K562 (cell line): ENCODE data around the gene ATRIP.

Experiments
- FOSL1 ChIP-seq: fragments of 200-800 bp; sonication (Bioruptor generic); conservative IDR thresholded peaks from 2 replicates; pipeline ENCODE4 v1.6.1; 2016; ENCODE audit warnings: missing genetic modification characterization, missing compliant biosample characterization
- FOXK2 ChIP-seq, 2 experiments: fragments of 450-650 bp; IDR thresholded peaks in 1 of 2; conservative IDR thresholded peaks in 1 of 2; 2 replicates each; pipeline ENCODE4 v1.6.1; 2016; ENCODE audit warnings: low read depth in 2 of 2, mild to moderate bottlenecking in 1 of 2
- MTF1 ChIP-seq: fragments of 250-450 bp; sonication (Bioruptor Pico); IDR thresholded peaks from 2 replicates; pipeline ENCODE4 v1.9.0; 2021; ENCODE audit warnings: moderate library complexity, mild to moderate bottlenecking, inconsistent platforms, borderline replicate concordance
- MXD1 ChIP-seq: fragments of 250-450 bp; sonication (Bioruptor Pico); IDR thresholded peaks from 2 replicates; pipeline ENCODE4 v1.8.0; 2021; ENCODE audit warnings: borderline replicate concordance, mild to moderate bottlenecking, moderate library complexity; ENCODE audit not compliant: poor library complexity, severe bottlenecking
- NRF1 ChIP-seq, 2 experiments: fragments of 450-650 bp; IDR thresholded peaks in 1 of 2; conservative IDR thresholded peaks in 1 of 2; 2 replicates each; pipeline ENCODE4 v1.6.1; 2014; ENCODE audit warnings: mild to moderate bottlenecking in 2 of 2
- PKNOX1 ChIP-seq: fragments of 450-650 bp; IDR thresholded peaks from 2 replicates; pipeline ENCODE4 v1.6.1; 2016
- POLR2AphosphoS5 ChIP-seq: IDR thresholded peaks from 2 replicates; pipeline ENCODE4 v1.6.1; 2011; ENCODE audit warnings: mild to moderate bottlenecking, low read depth, low read length, moderate library complexity; ENCODE audit not compliant: control insufficient read depth, insufficient read depth
- RB1 ChIP-seq: fragments of 450-650 bp; IDR thresholded peaks from 2 replicates; pipeline ENCODE4 v1.6.1; 2017; ENCODE audit warnings: low read depth, mild to moderate bottlenecking
- SAP30 ChIP-seq: fragments of 200-600 bp; sonication (generic); IDR thresholded peaks from 2 replicates; pipeline ENCODE4 v1.6.1; 2012; ENCODE audit warnings: borderline replicate concordance, low read depth, mild to moderate bottlenecking, moderate library complexity, low read length, control low read depth, inconsistent platforms; ENCODE audit not compliant: insufficient read depth, poor library complexity, severe bottlenecking
- USF2 ChIP-seq: sonication (generic); formaldehyde crosslinking; IDR thresholded peaks from 2 replicates; pipeline ENCODE4 v1.5.0; 2020; ENCODE audit warnings: missing genetic modification reagents
- ZNF740 ChIP-seq, 3 experiments: fragments of 200-800 bp in 1 of 3; sonication (Bioruptor generic) in 1 of 3; sonication (generic) in 1 of 3; formaldehyde crosslinking in 1 of 3; IDR thresholded peaks; 2 replicates each; pipeline versions ENCODE4 v1.6.1 to v1.8.0; 2016 to 2022; ENCODE audit warnings: mild to moderate bottlenecking in 2 of 3, missing compliant biosample characterization in 2 of 3, missing genetic modification characterization in 2 of 3, missing genetic modification reagents in 1 of 3

GRCh38 chr3:48465531-48466378 is 19.2 kb downstream of the ATRIP start:
- TF ChIP-seq PKNOX1: no peak
- no peak for TF ChIP-seq MTF1
- TF ChIP-seq RB1: no peak
- TF ChIP-seq FOSL1 (tag): peak; percentile 36; the same call in 1 of the 2 replicates
- TF ChIP-seq POLR2AphosphoS5: no peak
- TF ChIP-seq FOXK2 (conservative IDR thresholded peaks at IDR 0.05 in 1 of 2, IDR thresholded peaks at IDR 0.05 in 1 of 2; ENCODE audit: low read depth in 2 of 2): peak; percentile 45 to 86; a peak in 3 of 4 replicates
- peak; percentile 22 to 57; a peak in 3 of 4 replicates for TF ChIP-seq NRF1 (conservative IDR thresholded peaks at IDR 0.05 in 1 of 2, IDR thresholded peaks at IDR 0.05 in 1 of 2)
- TF ChIP-seq ZNF740 (CRISPR knock-in tag; IDR thresholded peaks at IDR 0.05): peak; percentile 37; the same call in 1 of the 2 replicates
- TF ChIP-seq ZNF740 (tag; IDR thresholded peaks at IDR 0.05): no peak
- no peak for TF ChIP-seq SAP30
- TF ChIP-seq MXD1 (CRISPR knock-in tag): no peak
- no peak for TF ChIP-seq USF2 (CRISPR knock-in tag)
